GM12801 (cell line): ENCODE measurements around the gene CERCAM.

Source experiments
- TF ChIP-seq, protein P1 (sequence below): IDR thresholded peaks from one replicate; pipeline ENCODE4 v1.5.1; 2011; ENCODE audit warnings: control low read depth; ENCODE audit not compliant: insufficient read length; ENCODE audit errors: extremely low read depth

The CERCAM gene

DNA sequence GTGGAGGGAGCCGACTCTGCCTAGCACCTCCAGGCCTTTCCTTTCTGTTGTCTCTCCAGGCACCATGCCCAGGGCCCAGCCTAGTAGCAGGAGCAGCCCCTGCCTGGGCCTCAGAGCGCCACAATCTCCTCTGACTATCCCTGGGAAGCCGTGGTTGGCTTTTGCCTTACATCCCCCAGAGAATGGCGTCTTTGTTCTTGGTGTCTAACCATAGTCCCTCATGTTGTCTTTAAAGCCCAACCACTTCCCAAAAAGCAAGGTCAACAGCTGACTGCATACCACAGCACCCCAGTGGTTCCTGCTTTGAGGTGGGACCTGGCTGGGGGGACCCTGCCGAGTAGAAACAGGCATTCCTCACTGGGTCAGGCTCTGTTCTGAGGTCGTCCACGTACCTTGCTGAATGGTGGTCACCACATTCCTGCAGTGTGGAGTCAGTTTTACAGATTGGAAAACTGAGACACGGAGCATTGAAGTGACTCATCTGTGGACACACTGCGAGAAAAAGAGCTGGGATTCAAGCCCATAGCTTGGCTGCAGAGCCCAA, 13.7 kb upstream of the CERCAM start:
- TF ChIP-seq, protein P1, sequence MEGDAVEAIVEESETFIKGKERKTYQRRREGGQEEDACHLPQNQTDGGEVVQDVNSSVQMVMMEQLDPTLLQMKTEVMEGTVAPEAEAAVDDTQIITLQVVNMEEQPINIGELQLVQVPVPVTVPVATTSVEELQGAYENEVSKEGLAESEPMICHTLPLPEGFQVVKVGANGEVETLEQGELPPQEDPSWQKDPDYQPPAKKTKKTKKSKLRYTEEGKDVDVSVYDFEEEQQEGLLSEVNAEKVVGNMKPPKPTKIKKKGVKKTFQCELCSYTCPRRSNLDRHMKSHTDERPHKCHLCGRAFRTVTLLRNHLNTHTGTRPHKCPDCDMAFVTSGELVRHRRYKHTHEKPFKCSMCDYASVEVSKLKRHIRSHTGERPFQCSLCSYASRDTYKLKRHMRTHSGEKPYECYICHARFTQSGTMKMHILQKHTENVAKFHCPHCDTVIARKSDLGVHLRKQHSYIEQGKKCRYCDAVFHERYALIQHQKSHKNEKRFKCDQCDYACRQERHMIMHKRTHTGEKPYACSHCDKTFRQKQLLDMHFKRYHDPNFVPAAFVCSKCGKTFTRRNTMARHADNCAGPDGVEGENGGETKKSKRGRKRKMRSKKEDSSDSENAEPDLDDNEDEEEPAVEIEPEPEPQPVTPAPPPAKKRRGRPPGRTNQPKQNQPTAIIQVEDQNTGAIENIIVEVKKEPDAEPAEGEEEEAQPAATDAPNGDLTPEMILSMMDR: no peak

DNA sequence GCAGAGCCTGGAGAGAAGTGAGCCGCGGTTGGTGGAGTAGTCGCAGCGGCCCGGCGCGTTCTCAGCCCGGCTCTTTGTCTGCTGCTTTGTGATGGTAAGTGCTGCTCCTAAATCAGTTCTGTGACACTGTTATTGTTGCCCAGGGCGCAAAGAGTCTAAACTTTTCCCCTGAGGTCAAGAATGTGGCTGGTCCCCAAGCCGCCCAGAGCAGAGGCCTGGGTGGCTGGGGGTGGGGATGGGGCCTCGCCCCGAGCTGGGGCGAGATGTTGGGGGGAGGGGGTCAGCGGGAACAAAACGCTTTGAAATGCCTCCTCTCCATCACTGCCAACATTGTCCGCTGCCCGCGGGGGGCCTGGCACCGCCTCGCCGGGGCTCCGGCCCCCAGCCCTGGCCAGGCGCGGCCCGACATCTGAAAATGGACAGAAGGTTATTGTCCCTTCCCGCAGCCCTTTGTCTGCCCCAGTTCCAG, 11.7 kb upstream of the CERCAM start:
- TF ChIP-seq, protein P1: no peak

DNA sequence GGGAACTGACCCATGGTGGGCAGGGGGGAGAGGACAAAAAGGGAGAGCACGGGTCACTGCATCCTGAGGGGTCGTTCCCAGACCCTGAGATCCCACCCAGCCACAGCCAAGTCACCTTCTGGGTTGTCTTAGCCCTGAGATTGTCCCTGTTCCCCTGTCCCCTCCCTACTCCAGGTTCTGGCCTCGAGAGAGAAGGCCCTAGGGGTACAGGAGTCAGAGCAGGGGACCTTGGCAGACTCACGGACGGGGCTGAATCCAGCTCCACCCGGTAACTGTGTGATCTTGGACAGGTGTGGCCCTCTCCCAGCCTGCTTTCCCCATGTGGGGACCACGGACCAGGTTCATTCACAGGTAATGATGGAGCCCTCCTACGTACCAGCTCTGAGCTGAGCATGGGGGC, 11.2 kb upstream of the CERCAM start:
- TF ChIP-seq, protein P1: no peak

DNA sequence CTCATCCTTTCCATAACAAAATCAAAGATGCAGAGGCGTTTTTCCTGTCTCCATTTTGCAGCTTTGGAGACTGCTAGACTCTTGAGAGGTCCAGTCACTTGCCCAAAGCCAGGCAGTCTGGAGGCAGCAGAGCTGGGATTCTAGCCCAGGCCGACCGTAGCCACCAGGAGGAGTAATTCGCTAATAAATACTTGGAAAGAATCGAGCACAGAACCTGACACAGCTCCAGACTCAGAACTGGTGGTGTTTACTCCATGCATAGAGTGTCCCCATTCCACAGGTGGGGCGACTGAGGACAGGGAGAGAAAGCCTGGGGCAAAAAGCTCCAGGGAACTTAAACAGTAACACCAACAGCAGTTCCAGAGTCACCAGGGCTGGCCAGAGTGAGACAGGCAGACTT, 10.7 kb upstream of the CERCAM start:
- TF ChIP-seq, protein P1: no peak

DNA sequence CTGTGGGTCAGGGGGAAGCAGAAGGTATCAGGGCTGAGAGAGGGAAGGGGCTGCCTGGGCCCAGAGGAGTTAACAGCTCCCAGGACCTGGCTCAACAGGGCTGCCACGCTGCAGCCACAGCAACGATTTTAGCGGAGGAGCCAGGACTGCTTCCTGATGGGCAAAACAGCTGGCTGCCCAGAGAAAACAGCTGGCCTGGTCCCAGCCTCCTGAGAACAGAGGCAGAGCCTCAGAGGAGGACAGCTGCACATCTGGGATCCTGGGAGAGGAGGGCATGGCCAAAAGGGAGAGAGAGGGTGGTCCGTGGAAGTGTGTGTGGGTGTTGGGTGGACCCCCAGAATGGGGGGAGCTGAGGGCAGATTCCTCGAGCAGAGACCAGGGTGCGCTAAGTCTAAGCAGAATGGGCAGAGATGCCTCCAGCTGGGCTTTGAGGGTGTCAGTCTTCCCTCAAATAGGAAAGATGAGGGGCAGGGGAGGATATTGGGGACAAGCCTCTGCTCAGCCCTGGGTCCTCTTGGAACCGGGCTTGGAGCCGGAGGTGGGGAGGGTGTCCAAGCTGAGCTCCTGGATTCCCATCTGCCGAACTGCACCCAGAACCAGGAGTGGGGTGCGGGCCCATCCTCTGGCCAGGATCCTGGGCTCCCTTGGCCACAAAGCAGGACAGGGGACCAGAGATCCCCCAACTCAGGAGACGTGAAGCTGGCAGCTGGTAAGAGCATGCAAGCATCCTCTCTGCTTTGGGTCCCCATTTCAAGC, 9.1 kb upstream of the CERCAM start:
- TF ChIP-seq, protein P1: no peak

DNA sequence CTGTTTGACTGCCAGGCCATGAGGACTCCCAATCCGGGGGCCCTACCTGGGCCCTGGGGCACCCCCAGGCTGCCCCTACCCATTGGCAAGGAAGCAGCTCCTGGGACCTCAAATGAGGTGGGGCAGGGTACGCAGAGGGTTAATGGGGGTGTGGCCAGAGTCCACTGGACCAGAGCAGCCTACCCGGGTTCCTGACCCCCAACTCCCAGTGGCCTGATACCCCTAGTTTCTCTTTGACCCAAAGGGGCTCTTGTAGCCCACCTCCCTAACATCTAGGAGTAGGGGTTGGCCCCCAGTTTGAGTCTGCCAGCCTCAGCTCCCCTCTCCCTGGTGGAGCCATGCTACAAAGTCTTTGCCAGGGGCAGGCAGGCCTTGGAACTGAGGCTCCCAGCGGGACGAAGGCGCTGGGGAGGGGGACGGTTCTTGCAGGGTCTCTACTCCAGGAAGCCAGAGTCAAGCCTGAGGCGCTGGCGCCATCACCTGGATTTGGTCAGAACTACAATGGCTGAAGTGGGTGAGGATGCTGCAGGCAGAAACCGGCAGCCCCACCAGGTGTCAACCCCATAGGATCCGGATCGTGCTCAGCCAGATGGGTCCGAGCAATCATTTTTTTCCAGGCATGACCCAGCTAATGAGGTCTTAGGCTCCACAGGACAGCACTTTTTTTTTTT, 8.4 kb upstream of the CERCAM start:
- TF ChIP-seq, protein P1: no peak

DNA sequence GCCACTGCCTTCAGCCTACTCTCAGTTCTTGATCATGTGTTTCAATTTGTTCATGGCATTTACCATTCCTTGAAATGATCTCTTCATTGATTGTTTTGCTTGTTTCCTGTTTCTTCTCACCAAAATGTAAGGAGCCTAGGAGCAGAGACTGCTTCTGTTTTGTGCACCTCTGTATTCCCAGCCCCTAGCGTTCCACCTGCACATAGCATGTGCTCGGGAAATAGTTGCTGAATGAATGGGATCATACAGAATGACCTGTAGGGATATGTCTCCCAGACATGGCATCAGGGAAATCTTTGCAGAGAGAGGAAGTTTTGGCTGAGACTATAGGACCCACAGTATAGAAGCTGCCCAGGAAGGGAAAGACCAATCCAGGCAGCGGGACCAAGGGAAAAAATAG, 6.2 kb upstream of the CERCAM start:
- TF ChIP-seq, protein P1: no peak
